NT2/D1 (cell line): Measurements from ENCODE around the gene PARD3.

Experiments
- DNase-seq: peaks from one replicate; pipeline ENCODE4 v3.0.0-alpha.2; 2011; ENCODE audit warnings: low read depth, low spot score
- H3K27me3 ChIP-seq: 2 replicates; pipeline ENCODE4 v1.6.0; 2011; ENCODE audit warnings: mild to moderate bottlenecking; ENCODE audit not compliant: insufficient read length, insufficient read depth
- H3K36me3 ChIP-seq: 2 replicates; pipeline ENCODE4 v1.6.1; 2011; ENCODE audit warnings: mild to moderate bottlenecking, low read length, mixed read lengths; ENCODE audit not compliant: insufficient read depth, insufficient read length
- H3K4me1 ChIP-seq: 2 replicates; pipeline ENCODE4 v1.5.1; 2011; ENCODE audit not compliant: insufficient read depth, insufficient read length
- H3K4me3 ChIP-seq: 2 replicates; pipeline ENCODE4 v1.5.1; 2011; ENCODE audit warnings: low read depth; ENCODE audit not compliant: insufficient read length
- H3K9ac ChIP-seq: 2 replicates; pipeline ENCODE4 v1.6.0; 2011; ENCODE audit warnings: low read depth; ENCODE audit not compliant: insufficient read length
- H3K9me3 ChIP-seq: 2 replicates; pipeline ENCODE4 v1.5.1; 2011; ENCODE audit warnings: mild to moderate bottlenecking, low read length; ENCODE audit not compliant: insufficient read depth
- SUZ12 ChIP-seq: IDR thresholded peaks from 2 replicates; pipeline ENCODE4 v1.6.1; 2011; ENCODE audit not compliant: insufficient read length, insufficient read depth; ENCODE audit errors: extremely low read depth
- YY1 ChIP-seq: IDR thresholded peaks from 2 replicates; pipeline ENCODE4 v1.6.1; 2011; ENCODE audit not compliant: insufficient read length, insufficient read depth
- ZNF274 ChIP-seq: IDR thresholded peaks from 2 replicates; pipeline ENCODE4 v1.6.1; 2011; ENCODE audit warnings: mild to moderate bottlenecking, low read depth, low read length

PARD3 gene

GRCh38 chr10:34489973-34490745 is 324.9 kb downstream of the PARD3 start:
- no peaks in the 10 kb centered on the region for H3K27me3 ChIP-seq
- no peak overlapping the region for H3K4me3 ChIP-seq
- no peaks in the 10 kb centered on the region for H3K9me3 ChIP-seq
- DNase-seq = no peak
- no peaks in the 10 kb centered on the region for H3K36me3 ChIP-seq
- peaks cover 3% of the 10 kb centered on the region for H3K4me1 ChIP-seq
- no peak overlapping the region for H3K9ac ChIP-seq
- TF ChIP-seq ZNF274 (no peak), YY1 (no peak), SUZ12 (no peak)

- Histone ChIP-seq H3K36me3 (no peaks in the 10 kb centered on the region), H3K4me3 (no peak overlapping the region), H3K4me1 (peaks cover 3% of the 10 kb centered on the region), H3K27me3 (no peaks in the 10 kb centered on the region), H3K9ac (no peak overlapping the region), H3K9me3 (no peaks in the 10 kb centered on the region)
- TF ChIP-seq SUZ12 = no peak
- no peak for TF ChIP-seq ZNF274
- no peak for TF ChIP-seq YY1
- no peak for DNase-seq
These were observed 325.7 kb downstream of the PARD3 start for GRCh38 chr10:34489411-34489810.

GRCh38 chr10:34488476-34489130 is 326.5 kb downstream of the PARD3 start:
- no peak for DNase-seq
- no peaks in the 10 kb centered on the region for H3K9me3 ChIP-seq
- no peak for TF ChIP-seq YY1
- no peak for TF ChIP-seq SUZ12
- TF ChIP-seq ZNF274 = no peak
- no peaks in the 10 kb centered on the region for H3K27me3 ChIP-seq
- no peak overlapping the region for H3K4me3 ChIP-seq
- H3K9ac ChIP-seq = no peak overlapping the region
- peaks cover 3% of the 10 kb centered on the region for H3K4me1 ChIP-seq
- H3K36me3 ChIP-seq = no peaks in the 10 kb centered on the region

GRCh38 chr10:34486008-34486407 is 329.1 kb downstream of the PARD3 start:
- H3K4me3 ChIP-seq = no peak overlapping the region
- DNase-seq = no peak
- no peaks in the 10 kb centered on the region for H3K27me3 ChIP-seq
- H3K36me3 ChIP-seq = no peaks in the 10 kb centered on the region
- no peak overlapping the region for H3K9ac ChIP-seq
- TF ChIP-seq YY1 (no peak), SUZ12 (no peak), ZNF274 (no peak)
- H3K4me1 ChIP-seq = peaks cover 3% of the 10 kb centered on the region
- H3K9me3 ChIP-seq = no peaks in the 10 kb centered on the region

- Histone ChIP-seq H3K9ac (no peak overlapping the region), H3K9me3 (no peaks in the 10 kb centered on the region), H3K4me1 (peaks cover 3% of the 10 kb centered on the region), H3K4me3 (no peak overlapping the region), H3K36me3 (no peaks in the 10 kb centered on the region), H3K27me3 (no peaks in the 10 kb centered on the region)
- no peak for TF ChIP-seq SUZ12
- TF ChIP-seq ZNF274 = no peak
- TF ChIP-seq YY1 = no peak
- no peak for DNase-seq
These were observed 330.9 kb downstream of the PARD3 start for GRCh38 chr10:34484164-34484563.

GRCh38 chr10:34480345-34480744 is 334.8 kb downstream of the PARD3 start:
- no peaks in the 10 kb centered on the region for H3K36me3 ChIP-seq
- no peak for TF ChIP-seq ZNF274
- no peak for TF ChIP-seq SUZ12
- no peak for TF ChIP-seq YY1
- H3K27me3 ChIP-seq = no peaks in the 10 kb centered on the region
- no peak overlapping the region for H3K4me3 ChIP-seq
- H3K9ac ChIP-seq = no peak overlapping the region
- H3K9me3 ChIP-seq = no peaks in the 10 kb centered on the region
- no peaks in the 10 kb centered on the region for H3K4me1 ChIP-seq
- DNase-seq = no peak

GRCh38 chr10:34479520-34480179 is 335.4 kb downstream of the PARD3 start:
- H3K9ac ChIP-seq = peak overlapping the region; percentile 10
- H3K4me3 ChIP-seq = no peak overlapping the region
- H3K27me3 ChIP-seq = no peaks in the 10 kb centered on the region
- TF ChIP-seq SUZ12 = no peak
- no peak for TF ChIP-seq ZNF274
- TF ChIP-seq YY1 = no peak
- DNase-seq = no peak
- H3K4me1 ChIP-seq = no peaks in the 10 kb centered on the region
- H3K9me3 ChIP-seq = no peaks in the 10 kb centered on the region
- no peaks in the 10 kb centered on the region for H3K36me3 ChIP-seq
